Mesenchymal stem cell (in vitro differentiated cells and primary cell): ENCODE results near the gene ITSN1.

Experiments used
- DNase-seq: peaks from one replicate; pipeline ENCODE4 v3.0.0-alpha.2; 2013
- H2AFZ ChIP-seq: one replicate; pipeline ENCODE4 v1.6.1; 2013; ENCODE audit warnings: low read depth, mild to moderate bottlenecking, control low read depth, inconsistent platforms, low read length, moderate library complexity
- H2AK5ac ChIP-seq: 2 replicates; pipeline ENCODE4 v1.6.1; 2013; ENCODE audit warnings: low read length, moderate library complexity, mild to moderate bottlenecking, inconsistent platforms; ENCODE audit not compliant: severe bottlenecking
- H2BK120ac ChIP-seq: one replicate; pipeline ENCODE4 v1.6.1; 2013; ENCODE audit warnings: low read depth, mild to moderate bottlenecking, inconsistent platforms, low read length, moderate library complexity
- H2BK12ac ChIP-seq, 2 experiments: one replicate each; pipeline ENCODE4 v1.6.1; 2013; ENCODE audit warnings: inconsistent platforms in 2 of 2, low read length in 2 of 2, mild to moderate bottlenecking in 2 of 2, moderate library complexity in 2 of 2, control low read depth in 1 of 2
- H2BK15ac ChIP-seq: one replicate; pipeline ENCODE4 v1.6.1; 2013; ENCODE audit warnings: mild to moderate bottlenecking, low read depth, inconsistent platforms; ENCODE audit not compliant: poor library complexity, severe bottlenecking
- H2BK5ac ChIP-seq: 2 replicates; pipeline ENCODE4 v1.6.1; 2013; ENCODE audit warnings: low read depth, mild to moderate bottlenecking, low read length, control low read depth, inconsistent platforms; ENCODE audit not compliant: poor library complexity, severe bottlenecking
- H3K14ac ChIP-seq, 2 experiments: one replicate each; pipeline ENCODE4 v1.6.1; 2013; ENCODE audit warnings: inconsistent platforms in 2 of 2, low read length in 2 of 2, control low read depth in 1 of 2, mild to moderate bottlenecking in 1 of 2, moderate library complexity in 1 of 2
- H3K18ac ChIP-seq, 2 experiments: one replicate each; pipeline ENCODE4 v1.6.1; 2013; ENCODE audit warnings: inconsistent platforms in 2 of 2, low read length in 2 of 2, control low read depth in 1 of 2, low read depth in 1 of 2, mild to moderate bottlenecking in 1 of 2
- H3K23ac ChIP-seq, 2 experiments: one replicate each; pipeline ENCODE4 v1.6.1; 2013; ENCODE audit warnings: inconsistent platforms in 2 of 2, low read length in 2 of 2, mild to moderate bottlenecking in 2 of 2, moderate library complexity in 2 of 2, control low read depth in 1 of 2
- H3K27ac ChIP-seq: 2 replicates; pipeline ENCODE4 v1.5.1; 2013; ENCODE audit warnings: mild to moderate bottlenecking, moderate library complexity, low read length, control low read depth, inconsistent platforms; ENCODE audit not compliant: poor library complexity, severe bottlenecking
- H3K27me3 ChIP-seq, 2 experiments: 2 replicates each; pipeline versions ENCODE4 v1.6.1 to v1.7.0; 2013; ENCODE audit warnings: low read length in 2 of 2, mild to moderate bottlenecking in 2 of 2, moderate library complexity in 2 of 2, control low read depth in 1 of 2, inconsistent platforms in 1 of 2; ENCODE audit not compliant: control insufficient read depth in 1 of 2, insufficient read depth in 1 of 2
- H3K36me3 ChIP-seq, 2 experiments: 2 replicates each; pipeline versions ENCODE4 v1.6.1 to v1.7.0; 2013; ENCODE audit warnings: low read length in 2 of 2, control low read depth in 1 of 2, inconsistent platforms in 1 of 2, low read depth in 1 of 2, mild to moderate bottlenecking in 1 of 2; ENCODE audit not compliant: insufficient read depth in 2 of 2, control insufficient read depth in 1 of 2
- H3K4ac ChIP-seq, 2 experiments: one replicate each; pipeline ENCODE4 v1.6.1; 2013; ENCODE audit warnings: inconsistent platforms in 2 of 2, low read length in 2 of 2, mild to moderate bottlenecking in 2 of 2, moderate library complexity in 2 of 2, control low read depth in 1 of 2, low read depth in 1 of 2
- H3K4me1 ChIP-seq: 2 replicates; pipeline ENCODE4 v1.6.1; 2013; ENCODE audit warnings: low read depth, low read length, control low read depth; ENCODE audit not compliant: control insufficient read depth, insufficient read depth
- H3K4me2 ChIP-seq: 2 replicates; pipeline ENCODE4 v1.6.1; 2013; ENCODE audit warnings: low read length, mild to moderate bottlenecking, inconsistent platforms; ENCODE audit not compliant: poor library complexity, severe bottlenecking
- H3K4me3 ChIP-seq, 2 experiments: 2 replicates each; pipeline versions ENCODE4 v1.5.1 to v1.7.0; 2013; ENCODE audit warnings: low read length in 2 of 2, mild to moderate bottlenecking in 2 of 2, control low read depth in 1 of 2, low read depth in 1 of 2; ENCODE audit not compliant: insufficient read depth in 1 of 2
- H3K79me1 ChIP-seq: replicated peaks from 2 replicates; pipeline ENCODE4 v1.6.1; 2013; ENCODE audit warnings: mild to moderate bottlenecking, control low read depth, low read length, inconsistent platforms; ENCODE audit not compliant: poor library complexity, severe bottlenecking
- H3K9ac ChIP-seq: 2 replicates; pipeline ENCODE4 v1.7.0; 2013; ENCODE audit warnings: mild to moderate bottlenecking, low read length, moderate library complexity
- H3K9me3 ChIP-seq: 2 replicates; pipeline ENCODE4 v1.7.0; 2013; ENCODE audit warnings: mild to moderate bottlenecking, low read length; ENCODE audit not compliant: control insufficient read depth
- H4K8ac ChIP-seq: one replicate; pipeline ENCODE4 v1.6.1; 2013; ENCODE audit warnings: inconsistent platforms, mild to moderate bottlenecking, low read length, moderate library complexity
- H4K91ac ChIP-seq: one replicate; pipeline ENCODE4 v1.6.1; 2013; ENCODE audit warnings: mild to moderate bottlenecking, low read length, inconsistent platforms
- WGBS: methylation state at CpG from one replicate; pipeline ENCODE4 v1.1.7; 2013; ENCODE audit warnings: mixed read lengths; 5-methylcytosine and 5-hydroxymethylcytosine counted together

Gene ITSN1

GRCh38 chr21:33844104-33844889, 202.0 kb downstream of the ITSN1 start:
- Histone ChIP-seq H3K4me2 (no peak overlapping the region), H3K18ac (no peak overlapping the region), H2BK12ac (no peak overlapping the region), H2BK15ac (no peak overlapping the region), H3K4ac (peak overlapping the region in 1 of 2 experiments; percentile 13), H3K36me3 (peaks cover 5 to 15% of the 10 kb centered on the region in 2 experiments), H3K27me3 (no peaks in the 10 kb centered on the region), H3K14ac (no peak overlapping the region), H2AK5ac (no peak overlapping the region), H3K9me3 (no peaks in the 10 kb centered on the region), H3K27ac (no peak overlapping the region), H3K4me3 (no peak overlapping the region), H3K4me1 (peaks cover 15% of the 10 kb centered on the region), H2AFZ (no peak overlapping the region), H2BK5ac (no peak overlapping the region), H3K79me1 (peaks cover 2% of the 10 kb centered on the region), H2BK120ac (no peak overlapping the region), H3K9ac (no peak overlapping the region), H4K91ac (no peak overlapping the region), H3K23ac (no peak overlapping the region), H4K8ac (peak overlapping the region; percentile 62)
- DNase-seq = peak; percentile 76
- WGBS = 37% methylated on average over 20 of the region's 20 CpGs

GRCh38 chr21:33844890-33845205, 202.5 kb downstream of the ITSN1 start:
- Histone ChIP-seq H2BK120ac (no peak overlapping the region), H3K4me3 (no peak overlapping the region), H3K9me3 (no peaks in the 10 kb centered on the region), H3K27me3 (no peaks in the 10 kb centered on the region), H4K8ac (no peak overlapping the region), H2AK5ac (no peak overlapping the region), H3K4me2 (no peak overlapping the region), H3K14ac (no peak overlapping the region), H3K79me1 (no peaks in the 10 kb centered on the region), H2BK12ac (no peak overlapping the region), H2AFZ (no peak overlapping the region), H3K4ac (peak overlapping the region in 1 of 2 experiments; percentile 13), H2BK15ac (no peak overlapping the region), H3K4me1 (peaks cover 10% of the 10 kb centered on the region), H3K23ac (no peak overlapping the region), H2BK5ac (no peak overlapping the region), H3K18ac (no peak overlapping the region), H3K36me3 (peaks cover 0 to 10% of the 10 kb centered on the region in 2 experiments), H4K91ac (no peak overlapping the region), H3K9ac (no peak overlapping the region), H3K27ac (no peak overlapping the region)
- DNase-seq = no peak
- 89% methylated on average over 6 of the region's 6 CpGs for WGBS

- Histone ChIP-seq H3K9me3 (no peaks in the 10 kb centered on the region), H2BK120ac (no peak overlapping the region), H3K79me1 (no peaks in the 10 kb centered on the region), H3K4me2 (no peak overlapping the region), H3K14ac (peak overlapping the region in 1 of 2 experiments; percentile 78), H3K23ac (no peak overlapping the region), H3K27me3 (peaks cover 0 to 5% of the 10 kb centered on the region in 2 experiments), H3K4me1 (peaks cover 10% of the 10 kb centered on the region), H2AFZ (no peak overlapping the region), H4K8ac (no peak overlapping the region), H4K91ac (peak overlapping the region; percentile 14), H2BK5ac (no peak overlapping the region), H3K27ac (no peak overlapping the region), H2BK15ac (no peak overlapping the region), H3K4me3 (no peak overlapping the region), H2BK12ac (no peak overlapping the region), H3K4ac (no peak overlapping the region), H3K18ac (no peak overlapping the region), H3K9ac (no peak overlapping the region), H3K36me3 (peaks cover 0 to 10% of the 10 kb centered on the region in 2 experiments), H2AK5ac (no peak overlapping the region)
- no peak for DNase-seq
- WGBS = 100% methylated on average over 3 of the region's 3 CpGs
These were observed 203.8 kb downstream of the ITSN1 start for GRCh38 chr21:33846141-33846540.

GRCh38 chr21:33847588-33848248, 205.4 kb downstream of the ITSN1 start:
- Histone ChIP-seq H3K23ac (no peak overlapping the region), H2AK5ac (peak overlapping the region; percentile 91), H4K91ac (no peak overlapping the region), H3K27ac (no peak overlapping the region), H3K9ac (no peak overlapping the region), H2BK5ac (no peak overlapping the region), H2BK120ac (no peak overlapping the region), H3K4me1 (peaks cover 10% of the 10 kb centered on the region), H3K18ac (no peak overlapping the region), H3K4me3 (no peak overlapping the region), H2AFZ (no peak overlapping the region), H2BK15ac (no peak overlapping the region), H3K36me3 (peaks cover 0 to 10% of the 10 kb centered on the region in 2 experiments), H3K4ac (no peak overlapping the region), H3K27me3 (peaks cover 0 to 5% of the 10 kb centered on the region in 2 experiments), H2BK12ac (no peak overlapping the region), H4K8ac (no peak overlapping the region), H3K4me2 (no peak overlapping the region), H3K79me1 (no peaks in the 10 kb centered on the region), H3K9me3 (no peaks in the 10 kb centered on the region), H3K14ac (no peak overlapping the region)
- DNase-seq = no peak
- WGBS = 95% methylated on average over 19 of the region's 19 CpGs
